ENCODE measurements around the gene MSH5. TPM values are rescaled to one million over a fixed set of nuclear protein-coding genes. Genes with fewer than 3 reads are reported as not detected.

Gene MSH5
- total and polyA plus RNA-seq, 7 donors = 1.4 to 3.0 (median 1.8) TPM

DNA sequence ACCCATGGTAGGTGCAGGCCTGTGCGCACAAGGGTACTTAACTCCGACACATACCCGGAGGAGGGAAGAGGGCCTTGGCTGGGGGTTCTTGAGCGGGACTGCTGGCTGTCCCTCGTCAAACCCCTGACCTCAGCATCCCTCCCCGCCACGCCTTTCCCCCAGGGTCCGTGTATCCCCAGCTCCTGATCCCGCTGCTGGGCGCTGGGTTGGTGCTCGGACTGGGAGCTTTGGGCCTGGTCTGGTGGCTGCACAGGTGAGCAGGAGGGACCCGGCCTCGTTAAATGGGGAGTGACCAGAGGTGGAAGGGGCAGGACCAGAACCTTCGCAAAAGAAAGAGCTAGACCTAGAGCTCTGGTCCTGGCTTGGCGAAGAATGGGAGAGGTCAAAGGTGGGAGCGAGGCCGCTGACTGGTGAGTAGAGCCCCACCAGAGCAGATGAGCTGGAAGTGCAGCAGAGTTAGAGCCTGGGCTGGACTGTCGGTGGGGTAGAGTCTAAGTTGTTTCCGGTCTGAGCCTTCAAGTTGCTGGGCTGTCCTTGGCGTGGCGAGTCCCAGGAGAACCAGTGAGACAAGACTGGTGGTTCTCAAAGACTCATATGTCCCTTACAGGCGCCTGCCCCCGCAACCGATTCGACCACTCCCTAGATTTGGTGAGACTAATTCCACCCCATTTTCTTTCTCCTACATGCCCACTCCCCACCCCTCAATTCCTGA is 15.7 kb upstream of the MSH5 start:
- DNase-seq (peak in 1 of 2 donors; percentile 66), ATAC-seq (no peak)
- H3K4me1 ChIP-seq = peaks cover 6% of the 10 kb centered on the region
- peaks cover 0 to 16% of the 10 kb centered on the region in 2 donors for H3K36me3 ChIP-seq (ENCODE audit: insufficient read depth in 1 of 2, low read depth in 1 of 2)
- 77 to 84% (median 83%) methylated on average over 23 to 25 of the region's 25 CpGs for WGBS, 3 donors
- H3K27me3 ChIP-seq (ENCODE audit: insufficient read depth in 3 of 3, low read length in 2 of 3) = no peaks in the 10 kb centered on the region
- TF ChIP-seq, protein P1, sequence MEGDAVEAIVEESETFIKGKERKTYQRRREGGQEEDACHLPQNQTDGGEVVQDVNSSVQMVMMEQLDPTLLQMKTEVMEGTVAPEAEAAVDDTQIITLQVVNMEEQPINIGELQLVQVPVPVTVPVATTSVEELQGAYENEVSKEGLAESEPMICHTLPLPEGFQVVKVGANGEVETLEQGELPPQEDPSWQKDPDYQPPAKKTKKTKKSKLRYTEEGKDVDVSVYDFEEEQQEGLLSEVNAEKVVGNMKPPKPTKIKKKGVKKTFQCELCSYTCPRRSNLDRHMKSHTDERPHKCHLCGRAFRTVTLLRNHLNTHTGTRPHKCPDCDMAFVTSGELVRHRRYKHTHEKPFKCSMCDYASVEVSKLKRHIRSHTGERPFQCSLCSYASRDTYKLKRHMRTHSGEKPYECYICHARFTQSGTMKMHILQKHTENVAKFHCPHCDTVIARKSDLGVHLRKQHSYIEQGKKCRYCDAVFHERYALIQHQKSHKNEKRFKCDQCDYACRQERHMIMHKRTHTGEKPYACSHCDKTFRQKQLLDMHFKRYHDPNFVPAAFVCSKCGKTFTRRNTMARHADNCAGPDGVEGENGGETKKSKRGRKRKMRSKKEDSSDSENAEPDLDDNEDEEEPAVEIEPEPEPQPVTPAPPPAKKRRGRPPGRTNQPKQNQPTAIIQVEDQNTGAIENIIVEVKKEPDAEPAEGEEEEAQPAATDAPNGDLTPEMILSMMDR (IDR thresholded peaks at IDR 0.05) = no peak
- no peak overlapping the region for H3K4me3 ChIP-seq
- no peak overlapping the region for H3K27ac ChIP-seq
- no peaks in the 10 kb centered on the region for H3K9me3 ChIP-seq
- intact Hi-C loops (cut with DNase I) = no loop called here

DNA sequence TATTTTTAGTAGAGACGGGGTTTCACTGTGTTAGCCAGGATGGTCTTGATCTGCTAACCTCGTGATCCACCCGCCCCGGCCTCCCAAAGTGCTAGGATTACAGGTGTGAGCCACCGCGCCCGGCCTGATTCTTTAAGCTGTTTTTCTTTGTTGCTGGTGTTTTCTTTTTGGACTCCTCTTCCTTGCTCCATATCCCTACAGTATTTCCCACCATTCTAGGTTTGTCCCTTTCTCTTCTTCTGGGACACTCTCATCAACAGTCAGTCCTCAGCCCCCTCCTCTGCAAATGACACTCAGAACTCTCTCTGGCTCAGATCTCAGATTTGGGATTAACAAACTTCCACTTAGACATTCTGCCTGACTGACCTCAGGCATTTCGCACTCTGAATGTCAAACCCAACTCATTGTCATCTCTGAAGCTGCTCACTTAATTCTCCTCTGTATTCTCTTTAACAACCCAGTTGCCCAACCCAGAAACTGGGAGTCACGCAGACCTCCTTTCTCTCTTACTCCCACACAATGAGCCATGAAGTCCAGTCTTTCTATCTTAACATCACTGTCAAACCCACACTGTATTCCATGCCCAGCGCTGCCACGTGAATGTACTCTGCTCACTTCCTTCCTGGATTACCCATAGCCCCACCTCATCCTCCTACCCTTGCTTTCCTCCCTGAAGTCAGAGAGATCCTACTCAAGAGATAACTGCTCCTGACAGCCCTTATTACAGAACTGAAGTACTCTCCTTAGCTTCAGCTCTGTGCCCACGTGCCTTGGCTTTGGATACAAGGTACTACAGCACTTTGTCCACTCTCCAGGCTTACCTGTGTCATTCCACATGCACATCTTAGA is 14.1 kb upstream of the MSH5 start:
- Histone ChIP-seq H3K27ac (no peak overlapping the region), H3K9me3 (no peaks in the 10 kb centered on the region), H3K4me3 (no peak overlapping the region), H3K36me3 (ENCODE audit: insufficient read depth in 1 of 2, low read depth in 1 of 2) (peaks cover 0 to 17% of the 10 kb centered on the region in 2 donors), H3K27me3 (ENCODE audit: insufficient read depth in 3 of 3, low read length in 2 of 3) (no peaks in the 10 kb centered on the region), H3K4me1 (peaks cover 6% of the 10 kb centered on the region)
- 86 to 90% (median 89%) methylated on average over 12 of the region's 12 CpGs for WGBS, 3 donors
- DNase-seq = no peak
- no peak for ATAC-seq
- TF ChIP-seq, protein P1 (IDR thresholded peaks at IDR 0.05) = no peak
- intact Hi-C loops (cut with DNase I) = no loop called here

DNA sequence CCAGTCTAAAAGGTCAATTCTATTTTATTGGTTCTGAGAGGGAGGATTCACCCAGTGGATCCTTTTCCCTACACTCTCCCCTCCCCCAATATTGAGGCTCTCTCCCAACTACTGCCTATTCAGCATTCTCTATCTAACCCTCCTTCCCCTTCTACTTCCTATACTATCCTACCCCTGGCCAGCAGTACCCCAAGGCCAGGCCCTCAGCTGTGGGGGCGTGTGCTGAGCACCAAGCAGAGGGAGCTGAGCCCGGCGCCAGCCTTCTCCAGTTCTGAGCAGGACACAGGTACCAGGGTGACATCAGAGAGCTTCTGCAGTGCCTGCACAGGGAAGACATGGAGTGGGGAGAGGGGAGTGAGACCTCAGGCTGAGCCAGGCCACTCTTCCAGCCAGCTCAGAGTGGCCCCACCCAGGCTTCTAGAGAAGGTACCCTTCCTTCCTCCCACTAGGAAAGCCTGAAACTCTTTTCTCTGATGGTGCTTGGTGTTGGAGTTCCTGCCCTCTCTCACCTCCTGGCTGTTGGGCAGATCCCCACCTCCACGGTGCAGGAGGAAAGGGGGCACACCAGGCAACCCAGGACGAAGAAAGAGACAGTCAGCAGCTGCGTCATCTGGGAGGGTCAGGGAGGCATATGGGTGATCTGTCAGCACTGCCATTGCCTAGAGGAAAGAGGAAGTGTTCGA is 12.6 kb upstream of the MSH5 start:
- TF ChIP-seq, protein P1 (IDR thresholded peaks at IDR 0.05) = no peak
- Histone ChIP-seq H3K36me3 (ENCODE audit: insufficient read depth in 1 of 2, low read depth in 1 of 2) (peaks cover 0 to 32% of the 10 kb centered on the region in 2 donors), H3K27ac (no peak overlapping the region), H3K4me1 (peaks cover 11% of the 10 kb centered on the region), H3K27me3 (ENCODE audit: insufficient read depth in 3 of 3, low read length in 2 of 3) (no peaks in the 10 kb centered on the region), H3K4me3 (no peak overlapping the region), H3K9me3 (no peaks in the 10 kb centered on the region)
- DNase-seq (no peak), ATAC-seq (no peak)
- intact Hi-C loops (cut with DNase I) = no loop called here
- WGBS, 3 donors = 76 to 80% (median 77%) methylated on average over 6 to 7 of the region's 7 CpGs

DNA sequence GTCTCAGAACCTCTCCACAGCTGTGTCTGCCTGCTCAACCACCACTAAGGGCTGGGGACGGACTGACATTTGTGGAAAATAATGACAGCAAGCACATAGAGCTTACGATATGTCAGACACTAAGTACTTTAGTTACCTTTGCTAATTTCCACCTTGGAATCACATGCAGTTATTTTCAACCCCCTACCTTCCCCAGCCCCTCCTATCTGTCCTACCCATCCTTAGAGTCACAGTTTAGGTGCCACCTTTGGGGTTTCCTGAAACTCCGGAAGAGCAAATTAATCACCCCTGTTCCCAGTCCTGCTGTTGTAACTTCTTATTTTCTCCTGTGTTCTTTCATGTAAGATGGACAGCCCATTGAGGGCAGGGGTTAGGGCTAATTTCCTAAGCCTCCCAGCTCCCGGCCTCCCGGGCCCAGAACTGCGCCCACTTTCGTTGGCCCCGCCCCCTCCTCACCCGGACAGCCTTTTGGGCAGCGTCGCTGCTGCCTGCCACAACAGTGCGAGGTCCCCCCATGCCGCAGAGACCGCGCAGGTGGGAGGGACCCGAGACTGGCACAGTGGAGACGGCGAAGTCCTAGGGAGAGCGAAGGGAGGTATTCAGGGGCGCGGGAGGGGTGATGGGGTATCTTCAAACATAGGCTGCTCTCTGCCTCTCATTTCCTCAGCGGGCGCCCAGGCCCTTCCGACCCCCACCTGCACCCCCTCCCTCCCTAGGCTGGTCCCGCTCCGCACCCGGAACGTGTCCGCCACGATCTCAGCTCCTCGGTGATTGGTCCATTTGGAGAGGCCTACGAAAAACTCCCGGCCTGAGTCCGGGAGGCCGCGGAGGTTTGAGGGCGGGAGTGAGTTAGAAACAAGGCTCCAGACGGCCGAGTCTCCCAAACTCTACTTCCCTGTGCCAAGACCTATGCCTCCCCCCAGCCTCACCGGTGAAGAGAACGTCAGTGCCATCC is 11.8 kb upstream of the MSH5 start:
- DNase-seq (no peak), ATAC-seq (no peak)
- H3K27me3 ChIP-seq (ENCODE audit: insufficient read depth in 3 of 3, low read length in 2 of 3) = no peaks in the 10 kb centered on the region
- no peaks in the 10 kb centered on the region for H3K9me3 ChIP-seq
- TF ChIP-seq, protein P1 (IDR thresholded peaks at IDR 0.05) = no peak
- H3K4me3 ChIP-seq = peak overlapping the region; percentile 72
- peaks cover 11% of the 10 kb centered on the region for H3K4me1 ChIP-seq
- H3K36me3 ChIP-seq (ENCODE audit: insufficient read depth in 1 of 2, low read depth in 1 of 2) = peaks cover 0 to 40% of the 10 kb centered on the region in 2 donors
- H3K27ac ChIP-seq = no peak overlapping the region
- intact Hi-C loops (cut with DNase I) = no loop called here
- WGBS, 3 donors = 68 to 76% (median 72%) methylated on average over 34 to 41 of the region's 41 CpGs

Data from psoas muscle (tissue), 8 donors.